Astrocyte (in vitro differentiated cells and primary cell): ENCODE results near the gene FTO.

Experiments used
- CTCF ChIP-seq: IDR thresholded peaks from 2 replicates; pipeline ENCODE4 v1.5.1; 2011; ENCODE audit warnings: low read depth, mild to moderate bottlenecking, inconsistent platforms, low read length, moderate library complexity; ENCODE audit not compliant: insufficient read depth
- EZH2 ChIP-seq: IDR thresholded peaks from 2 replicates; pipeline ENCODE4 v1.6.1; 2012; ENCODE audit warnings: mild to moderate bottlenecking, low read length, inconsistent platforms; ENCODE audit not compliant: insufficient read depth

- TF ChIP-seq CTCF (no peak), EZH2 (no peak)
These were observed 431.7 kb downstream of the FTO start for GRCh38 chr16:54135361-54136275.
